Measurements from ENCODE around the gene RASSF9.

The RASSF9 gene

DNA sequence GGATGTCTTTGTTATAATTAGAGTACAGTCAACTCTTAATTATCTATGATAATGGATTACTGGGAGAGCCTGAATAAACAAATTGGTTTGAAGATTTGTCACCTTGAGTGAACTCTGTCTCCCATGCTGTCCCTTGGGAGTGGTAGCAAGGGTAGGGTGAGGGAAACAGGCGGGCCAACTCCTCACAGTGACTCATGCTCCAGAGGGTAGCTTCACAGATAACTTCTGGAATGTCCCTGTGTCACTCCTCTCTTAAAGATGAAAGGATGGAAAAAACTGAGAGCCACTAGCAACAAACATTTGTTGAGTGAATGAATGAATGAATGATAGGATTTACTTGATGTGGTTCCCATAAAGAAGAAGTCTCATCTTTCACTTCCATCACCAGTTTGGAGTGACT is 53.5 kb downstream of the RASSF9 start:
- TF ChIP-seq, protein P1, sequence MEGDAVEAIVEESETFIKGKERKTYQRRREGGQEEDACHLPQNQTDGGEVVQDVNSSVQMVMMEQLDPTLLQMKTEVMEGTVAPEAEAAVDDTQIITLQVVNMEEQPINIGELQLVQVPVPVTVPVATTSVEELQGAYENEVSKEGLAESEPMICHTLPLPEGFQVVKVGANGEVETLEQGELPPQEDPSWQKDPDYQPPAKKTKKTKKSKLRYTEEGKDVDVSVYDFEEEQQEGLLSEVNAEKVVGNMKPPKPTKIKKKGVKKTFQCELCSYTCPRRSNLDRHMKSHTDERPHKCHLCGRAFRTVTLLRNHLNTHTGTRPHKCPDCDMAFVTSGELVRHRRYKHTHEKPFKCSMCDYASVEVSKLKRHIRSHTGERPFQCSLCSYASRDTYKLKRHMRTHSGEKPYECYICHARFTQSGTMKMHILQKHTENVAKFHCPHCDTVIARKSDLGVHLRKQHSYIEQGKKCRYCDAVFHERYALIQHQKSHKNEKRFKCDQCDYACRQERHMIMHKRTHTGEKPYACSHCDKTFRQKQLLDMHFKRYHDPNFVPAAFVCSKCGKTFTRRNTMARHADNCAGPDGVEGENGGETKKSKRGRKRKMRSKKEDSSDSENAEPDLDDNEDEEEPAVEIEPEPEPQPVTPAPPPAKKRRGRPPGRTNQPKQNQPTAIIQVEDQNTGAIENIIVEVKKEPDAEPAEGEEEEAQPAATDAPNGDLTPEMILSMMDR (IDR thresholded peaks at IDR 0.05; ENCODE audit: extremely low read depth, missing control alignments), result no peak
- no peak for DNase-seq (ENCODE audit: low spot score)

DNA sequence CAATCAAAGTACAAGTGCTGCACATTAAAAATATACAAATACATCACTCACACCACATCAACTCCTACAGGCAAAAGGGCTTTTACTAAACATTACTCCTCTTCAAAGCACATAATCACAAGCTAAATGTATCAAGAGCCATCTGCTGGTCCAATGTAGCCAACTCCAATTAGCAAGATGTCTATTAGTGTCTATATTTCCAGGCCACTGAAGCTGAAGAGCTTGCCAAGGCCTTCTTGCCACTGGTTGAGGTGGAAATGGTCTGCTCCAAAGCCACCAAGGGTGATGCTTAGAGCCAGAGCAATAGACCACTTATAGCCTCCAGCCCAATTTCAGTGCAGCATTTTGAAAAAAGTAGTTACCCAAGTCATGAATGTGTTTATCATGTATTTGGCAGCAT is 54.4 kb downstream of the RASSF9 start:
- TF ChIP-seq, protein P1 (IDR thresholded peaks at IDR 0.05; ENCODE audit: extremely low read depth, missing control alignments), result no peak
- DNase-seq (ENCODE audit: low spot score), result no peak

DNA sequence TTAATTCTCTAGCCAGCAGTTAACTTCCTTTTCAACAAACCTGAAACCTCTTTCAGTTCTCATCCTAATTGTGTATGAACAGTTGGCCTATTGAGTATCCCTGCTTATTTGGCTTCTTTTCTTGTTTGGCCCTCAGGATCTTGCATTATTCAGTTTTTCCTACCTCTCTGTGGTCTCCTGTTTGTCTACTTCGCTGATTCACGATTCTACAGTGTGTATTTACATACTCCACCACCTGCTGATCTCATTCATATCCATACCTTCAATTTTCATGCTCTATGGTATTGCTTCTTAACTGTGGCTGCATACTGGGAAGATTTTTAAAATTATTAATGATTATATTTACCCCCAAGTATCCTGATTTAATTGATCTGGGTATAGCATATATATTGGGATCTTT is 56.4 kb downstream of the RASSF9 start:
- no peak for DNase-seq (ENCODE audit: low spot score)
- TF ChIP-seq, protein P1 (IDR thresholded peaks at IDR 0.05; ENCODE audit: extremely low read depth, missing control alignments), result no peak

DNA sequence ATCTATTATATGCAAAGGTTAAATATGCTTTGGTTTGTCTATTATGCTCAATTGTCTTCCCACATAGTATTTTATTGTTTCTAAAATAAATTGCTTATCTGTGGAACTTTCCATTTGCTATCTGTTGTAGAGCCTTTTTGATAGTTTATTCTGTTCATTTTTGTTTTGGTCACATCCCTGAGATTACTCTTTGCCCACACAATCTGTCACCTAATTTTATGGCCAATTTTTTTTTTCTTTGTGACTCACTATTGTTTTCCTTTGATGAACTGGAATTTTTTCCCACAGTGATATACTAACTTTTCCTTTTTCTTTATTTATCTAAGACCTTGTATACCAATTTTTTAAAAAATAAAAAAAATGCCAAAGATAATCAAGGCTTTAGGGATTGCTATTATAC is 61.1 kb downstream of the RASSF9 start:
- TF ChIP-seq, protein P1 (IDR thresholded peaks at IDR 0.05; ENCODE audit: extremely low read depth, missing control alignments), result no peak
- DNase-seq (ENCODE audit: low spot score), result no peak

DNA sequence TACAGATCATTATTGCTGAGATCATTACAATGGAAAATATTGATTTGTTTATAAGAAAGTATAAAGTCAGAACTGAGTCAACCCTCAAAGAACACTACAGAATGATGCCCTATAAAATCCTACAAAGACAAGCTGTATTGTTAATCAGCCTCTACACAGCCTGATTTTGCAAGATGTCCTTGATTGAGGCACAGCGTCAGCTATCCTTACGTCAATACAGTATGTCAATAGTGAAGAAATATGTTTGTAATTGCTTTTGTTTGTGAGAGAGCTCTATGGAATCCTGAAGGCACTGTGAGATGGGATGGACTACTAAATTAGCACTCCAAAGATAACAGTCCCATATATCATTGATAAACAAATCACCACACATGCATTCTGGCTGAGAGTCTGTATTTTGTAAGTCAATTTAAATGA is 70.7 kb downstream of the RASSF9 start:
- TF ChIP-seq, protein P1 (IDR thresholded peaks at IDR 0.05; ENCODE audit: extremely low read depth, missing control alignments), result no peak
- DNase-seq (ENCODE audit: low spot score), result no peak

DNA sequence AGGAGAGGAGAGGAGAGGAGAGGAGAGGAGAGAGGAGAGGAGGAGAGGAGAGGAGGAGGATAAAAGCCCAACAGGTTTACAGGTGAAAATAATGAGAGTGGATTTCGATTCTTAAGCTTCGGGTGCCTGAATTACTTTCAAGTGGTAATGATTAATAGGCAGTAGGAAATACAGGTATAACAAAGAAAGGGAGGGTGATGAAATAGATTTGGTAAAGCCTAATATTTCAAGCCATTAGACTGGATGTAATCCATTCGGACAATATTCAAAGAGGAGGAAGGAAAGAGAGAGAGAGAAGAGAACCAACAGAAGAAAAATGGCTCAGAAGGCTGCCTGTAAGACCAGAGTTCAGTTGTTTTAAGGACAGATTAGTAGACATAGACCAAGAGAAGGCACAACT is 76.6 kb downstream of the RASSF9 start:
- TF ChIP-seq, protein P1 (IDR thresholded peaks at IDR 0.05; ENCODE audit: extremely low read depth, missing control alignments), result no peak
- no peak for DNase-seq (ENCODE audit: low spot score)

DNA sequence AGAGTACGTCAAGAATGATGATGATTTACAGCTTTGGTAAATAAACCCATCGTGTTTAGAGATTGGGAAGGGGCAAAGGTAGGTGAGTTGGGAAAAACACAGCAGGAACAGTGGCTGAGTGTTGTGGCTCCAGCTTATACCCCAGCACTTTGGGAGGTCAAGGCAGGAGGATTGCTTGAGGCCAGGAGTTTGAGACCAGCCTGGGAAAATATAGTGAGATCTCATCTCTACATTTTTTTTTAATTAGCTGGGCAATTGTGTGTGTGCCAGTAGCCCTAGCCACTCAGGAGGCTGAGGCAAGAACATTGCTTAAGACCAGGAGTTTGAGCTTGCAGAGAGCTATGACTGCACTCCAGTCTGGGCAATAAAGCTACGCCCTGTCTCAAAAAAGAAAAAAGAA is 77.1 kb downstream of the RASSF9 start:
- TF ChIP-seq, protein P1 (IDR thresholded peaks at IDR 0.05; ENCODE audit: extremely low read depth, missing control alignments), result no peak
- DNase-seq (ENCODE audit: low spot score), result no peak
